Activated T-cell treated with anti-CD3 and anti-CD28 coated beads for 1 hour (primary cell): Measurements from ENCODE around the gene ZNF70.

Source experiments
- DNase-seq: peaks from one replicate; pipeline ENCODE4 v3.0.0-alpha.2; 2020; ENCODE audit warnings: low read depth

Gene ZNF70

DNA sequence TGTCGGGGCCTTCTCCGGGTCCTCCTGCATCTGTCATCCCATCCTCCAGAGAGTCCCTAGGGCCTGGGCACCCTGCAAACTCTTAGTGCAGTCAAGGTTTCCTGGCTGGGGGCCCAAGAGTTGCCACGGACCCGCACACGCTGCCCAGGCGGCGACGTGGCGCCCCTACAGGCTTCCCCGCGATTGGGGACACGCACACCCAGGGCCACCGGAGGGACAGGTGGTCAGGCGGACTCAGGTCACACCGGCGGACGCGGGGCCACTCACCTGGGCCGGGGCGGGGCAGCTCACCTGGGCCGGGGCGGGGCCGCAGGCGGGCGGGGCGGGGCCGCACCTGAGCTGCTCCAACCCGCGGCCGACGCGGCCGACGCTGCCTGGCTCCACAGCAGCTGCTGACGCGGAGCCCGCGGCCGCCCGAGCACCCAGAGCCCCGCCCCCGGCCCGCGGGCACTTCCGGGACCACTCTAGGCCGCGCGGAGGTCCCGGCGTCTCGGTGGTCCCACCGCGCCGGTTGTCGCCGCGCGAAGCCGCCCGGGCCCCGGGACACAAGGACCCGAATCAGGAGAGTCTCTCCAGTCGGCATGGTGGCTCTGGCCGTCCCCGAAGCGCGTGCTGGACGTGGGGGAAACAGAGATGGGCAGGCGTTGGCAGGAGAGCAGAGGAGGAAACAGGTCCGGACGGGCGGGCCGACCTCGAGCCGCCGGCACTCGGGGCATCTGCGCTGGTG lies at the start of gene ZNF70:
Gene ZNF70 (minus strand): TSS at position 399 of the 727 bp plus-strand sequence. CDS start 5,972 bp downstream, outside the sequence.
- peak; percentile 80 for DNase-seq

DNA sequence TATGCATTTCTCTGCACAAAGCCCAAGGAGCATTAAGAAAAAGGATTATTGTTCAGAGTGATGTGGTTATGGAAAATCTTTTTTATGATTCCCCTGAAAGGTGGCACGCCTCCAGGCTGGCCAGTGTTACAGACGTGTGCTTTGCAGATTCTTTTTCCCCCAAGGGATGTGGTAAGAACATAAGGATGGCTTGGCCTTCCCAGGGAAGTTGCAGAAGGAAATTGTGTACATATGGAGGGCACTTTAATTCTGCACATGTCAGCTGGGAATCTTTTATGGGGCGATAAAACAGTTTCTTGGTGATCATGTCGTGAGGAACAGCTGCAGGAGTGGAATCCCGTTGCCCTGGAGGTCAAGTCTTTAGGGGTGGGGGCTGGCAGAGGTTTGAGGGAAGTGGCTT lies 45.5 kb upstream of the ZNF70 start:
- no peak for DNase-seq

GRCh38 chr22:23793326-23793725 lies 42.4 kb upstream of the ZNF70 start:
- no peak for DNase-seq

- no peak for DNase-seq
These were observed 41.1 kb upstream of the ZNF70 start for GRCh38 chr22:23791738-23792645.

DNA sequence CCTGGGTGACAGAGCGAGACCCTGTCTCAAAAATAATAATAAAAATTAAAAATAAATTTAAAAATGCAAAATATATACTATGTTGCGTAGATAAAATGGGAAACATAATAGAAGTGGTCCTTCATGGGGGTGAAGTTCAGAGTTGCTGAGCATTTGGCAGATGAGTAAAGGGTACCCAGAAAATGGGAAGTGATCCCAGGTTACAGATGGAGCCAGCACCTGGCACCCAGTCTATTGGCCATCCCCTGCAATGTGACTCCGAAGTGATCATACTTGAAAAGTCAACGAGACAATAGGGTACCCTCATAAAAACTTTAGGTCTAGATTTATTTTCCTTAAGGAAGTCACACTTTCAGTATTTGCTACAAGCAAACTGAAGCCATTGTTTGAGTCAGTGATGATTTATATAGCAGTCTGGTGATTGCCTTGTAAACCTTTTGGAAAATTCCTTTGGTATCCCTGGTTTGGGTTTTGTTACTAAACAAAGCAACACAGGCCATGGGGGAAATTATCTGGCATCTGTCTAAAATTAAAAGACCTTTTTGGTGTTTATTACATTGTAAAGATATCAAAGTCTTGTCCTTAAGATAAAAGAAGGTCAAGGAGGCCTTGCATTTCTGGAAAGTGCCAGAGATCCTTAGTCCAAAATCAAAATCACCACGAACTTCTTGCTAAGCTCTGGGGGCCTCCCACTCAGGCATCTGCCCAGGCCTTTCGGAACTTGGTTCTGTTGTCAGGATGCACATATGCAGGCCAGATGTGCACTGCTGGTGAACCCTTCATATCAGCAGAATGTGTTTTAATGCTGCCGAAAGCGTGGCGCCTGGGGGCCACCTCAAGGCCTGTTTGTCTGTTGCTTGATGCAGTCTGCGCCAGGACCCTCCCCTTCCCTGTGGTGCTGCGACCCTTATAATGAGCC lies 40.2 kb upstream of the ZNF70 start:
- no peak for DNase-seq

DNA sequence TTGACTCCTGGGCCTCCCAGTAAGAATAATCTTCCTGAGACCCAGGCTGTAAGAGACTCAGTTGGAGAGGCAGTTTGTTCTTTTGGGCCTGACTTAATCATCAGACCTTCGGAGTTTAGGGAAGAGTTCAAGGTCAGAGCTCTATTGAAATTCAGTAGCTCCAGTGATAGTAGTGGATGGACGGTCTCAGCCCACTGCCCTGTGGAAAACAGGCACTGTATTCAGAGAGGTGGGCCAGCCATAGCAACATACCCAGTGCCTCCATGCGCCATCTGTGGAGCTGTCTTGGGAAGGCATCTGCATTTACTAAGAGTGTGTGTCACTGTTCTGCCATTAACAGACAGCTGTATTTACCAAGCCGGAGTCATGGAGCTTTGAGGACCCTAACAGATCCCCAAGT lies 38.7 kb upstream of the ZNF70 start:
- DNase-seq = no peak

DNA sequence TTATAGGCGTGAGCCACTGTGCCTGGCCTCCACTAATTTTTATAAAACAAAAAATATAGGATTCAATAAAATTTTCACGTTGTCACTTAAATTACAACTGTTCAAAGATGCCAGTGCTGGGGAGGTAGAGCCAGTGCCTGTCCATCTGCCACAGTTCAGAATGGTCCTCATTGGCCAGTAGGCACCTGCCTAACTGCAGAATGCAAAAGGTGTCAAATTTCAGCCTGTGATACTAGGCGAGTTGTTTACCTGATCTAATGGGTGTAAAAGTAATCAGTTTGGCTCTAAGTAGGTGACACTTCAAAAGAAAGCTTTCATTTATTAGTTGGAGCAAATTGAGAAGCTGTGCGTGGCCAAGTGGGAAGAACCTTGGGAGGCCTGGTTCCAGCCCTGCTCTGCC lies 38.2 kb upstream of the ZNF70 start:
- no peak for DNase-seq

DNA sequence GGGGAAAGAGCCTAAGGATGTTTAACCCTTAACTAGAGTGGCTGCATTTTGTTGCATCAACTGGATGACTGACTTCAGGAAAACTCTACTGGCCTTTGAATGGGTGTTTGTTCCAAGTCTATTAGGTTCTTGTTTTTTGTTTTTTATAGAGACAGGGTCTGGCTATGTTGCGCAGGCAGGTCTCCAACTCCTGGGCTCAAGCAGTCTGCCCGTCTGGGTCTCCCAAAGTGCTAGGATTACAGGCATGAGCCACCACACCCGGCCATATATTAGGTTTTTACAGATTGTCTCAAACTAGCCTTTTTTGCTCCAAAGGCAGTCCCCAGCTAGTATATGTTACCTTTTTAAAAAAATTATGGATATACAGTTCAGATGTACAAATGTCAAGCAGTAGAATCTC lies 37.0 kb upstream of the ZNF70 start:
- DNase-seq = no peak

- DNase-seq = no peak
These were observed 36.6 kb upstream of the ZNF70 start for GRCh38 chr22:23787600-23787896.

GRCh38 chr22:23786752-23787599 lies 36.1 kb upstream of the ZNF70 start, which contains the start of gene SMARCB1:
Gene SMARCB1, plus strand, starts transcription at chr22:23786966. Its CDS starts 204 bp downstream, at chr22:23787170.
- DNase-seq = peak; percentile 93

DNA sequence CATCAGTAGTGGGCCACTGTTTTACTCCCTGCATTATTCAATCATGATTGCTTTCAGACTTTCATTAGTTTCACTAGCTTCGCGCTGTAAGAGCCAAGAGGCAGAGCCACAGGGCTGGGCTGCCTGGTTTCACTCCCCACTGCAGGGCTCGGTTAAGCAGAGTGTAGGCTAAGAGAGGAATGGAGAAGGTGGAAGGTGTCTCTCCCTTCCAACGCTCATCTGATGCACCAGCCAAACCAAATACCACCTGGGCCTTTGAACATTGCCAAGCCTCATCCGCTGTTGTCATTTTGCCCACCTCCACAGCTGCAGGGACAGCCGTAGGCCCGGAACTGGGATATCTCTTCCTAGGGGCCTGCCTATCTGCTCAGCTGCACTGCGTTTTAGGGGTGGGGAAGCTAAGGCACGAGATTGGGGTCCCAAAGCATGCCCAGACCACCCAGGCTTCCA lies 35.4 kb upstream of the ZNF70 start:
- no peak for DNase-seq

DNA sequence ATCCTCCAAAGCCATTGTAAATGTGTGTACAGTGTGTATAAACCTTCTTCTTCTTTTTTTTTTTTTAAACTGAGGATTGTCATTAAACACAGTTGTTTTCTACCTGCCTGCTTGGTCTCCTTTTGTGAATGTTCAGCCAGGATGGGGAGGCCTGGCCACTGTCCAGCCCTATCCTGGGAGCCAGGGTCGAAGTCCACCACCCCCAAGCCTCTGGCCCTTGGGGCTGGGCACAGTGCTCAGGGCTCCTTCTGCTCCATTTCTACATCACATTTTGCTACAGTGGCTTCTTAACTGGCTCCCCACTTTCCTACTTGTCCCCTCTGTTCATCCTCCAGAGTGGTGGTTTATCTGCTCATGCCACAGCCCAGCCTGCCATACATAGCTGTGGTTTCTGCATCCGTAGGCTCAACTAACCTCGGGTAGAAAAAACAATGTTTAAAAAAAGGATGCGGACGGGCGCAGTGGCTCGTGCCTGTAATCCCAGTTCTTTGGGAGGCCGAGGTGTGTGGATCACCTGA lies 33.4 kb upstream of the ZNF70 start:
- no peak for DNase-seq

DNA sequence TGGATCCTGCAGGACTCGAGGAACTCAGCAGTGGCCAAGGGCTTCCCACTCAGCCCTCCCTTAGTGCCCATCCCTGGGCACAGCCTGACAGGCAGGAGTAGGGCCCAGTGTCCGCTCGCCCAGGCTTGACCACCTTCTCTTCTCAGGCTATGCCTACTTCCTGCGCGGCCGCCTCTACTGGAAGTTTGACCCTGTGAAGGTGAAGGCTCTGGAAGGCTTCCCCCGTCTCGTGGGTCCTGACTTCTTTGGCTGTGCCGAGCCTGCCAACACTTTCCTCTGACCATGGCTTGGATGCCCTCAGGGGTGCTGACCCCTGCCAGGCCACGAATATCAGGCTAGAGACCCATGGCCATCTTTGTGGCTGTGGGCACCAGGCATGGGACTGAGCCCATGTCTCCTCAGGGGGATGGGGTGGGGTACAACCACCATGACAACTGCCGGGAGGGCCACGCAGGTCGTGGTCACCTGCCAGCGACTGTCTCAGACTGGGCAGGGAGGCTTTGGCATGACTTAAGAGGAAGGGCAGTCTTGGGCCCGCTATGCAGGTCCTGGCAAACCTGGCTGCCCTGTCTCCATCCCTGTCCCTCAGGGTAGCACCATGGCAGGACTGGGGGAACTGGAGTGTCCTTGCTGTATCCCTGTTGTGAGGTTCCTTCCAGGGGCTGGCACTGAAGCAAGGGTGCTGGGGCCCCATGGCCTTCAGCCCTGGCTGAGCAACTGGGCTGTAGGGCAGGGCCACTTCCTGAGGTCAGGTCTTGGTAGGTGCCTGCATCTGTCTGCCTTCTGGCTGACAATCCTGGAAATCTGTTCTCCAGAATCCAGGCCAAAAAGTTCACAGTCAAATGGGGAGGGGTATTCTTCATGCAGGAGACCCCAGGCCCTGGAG lies 32.6 kb upstream of the ZNF70 start:
- DNase-seq = no peak

GRCh38 chr22:23782703-23783102 lies 31.8 kb upstream of the ZNF70 start:
- DNase-seq = no peak

DNA sequence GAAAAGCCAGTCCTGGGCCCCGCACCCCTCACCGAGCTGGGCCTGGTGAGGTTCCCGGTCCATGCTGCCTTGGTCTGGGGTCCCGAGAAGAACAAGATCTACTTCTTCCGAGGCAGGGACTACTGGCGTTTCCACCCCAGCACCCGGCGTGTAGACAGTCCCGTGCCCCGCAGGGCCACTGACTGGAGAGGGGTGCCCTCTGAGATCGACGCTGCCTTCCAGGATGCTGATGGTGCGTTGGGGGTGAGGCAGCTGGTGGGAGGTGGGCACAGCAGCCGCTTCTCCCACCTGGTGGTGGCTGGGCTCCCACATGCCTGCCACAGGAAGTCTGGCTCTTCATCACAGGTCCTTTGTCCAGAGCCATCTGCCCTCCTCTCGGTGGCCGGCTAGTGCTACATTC lies 31.3 kb upstream of the ZNF70 start:
- no peak for DNase-seq

GRCh38 chr22:23781511-23782183 lies 30.7 kb upstream of the ZNF70 start:
- DNase-seq = no peak

- no peak for DNase-seq
These were observed 30.2 kb upstream of the ZNF70 start for GRCh38 chr22:23781065-23781464.

- no peak for DNase-seq
These were observed 29.3 kb upstream of the ZNF70 start for GRCh38 chr22:23780146-23780748.

DNA sequence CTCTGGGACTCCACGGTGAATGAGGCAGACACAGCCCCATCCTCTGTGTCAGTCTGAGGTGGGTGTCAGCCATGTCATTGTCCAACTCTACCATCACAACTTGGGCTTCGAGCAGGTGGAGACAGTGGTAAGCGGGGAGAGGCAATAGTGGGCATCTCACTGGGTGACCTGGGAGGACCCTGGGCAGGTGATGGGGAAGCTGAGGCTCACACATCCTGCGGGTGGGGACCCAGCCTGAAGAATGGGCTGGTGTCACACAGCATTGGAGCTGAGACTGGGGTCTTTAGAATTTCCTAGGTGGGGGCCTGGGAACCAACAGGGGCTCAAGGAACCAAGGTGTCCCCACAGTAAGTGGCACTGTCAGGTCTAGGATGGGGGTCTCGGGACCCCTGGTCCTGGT lies 28.8 kb upstream of the ZNF70 start:
- DNase-seq = no peak
